Measurements from ENCODE around the gene PLA2G4A. TPM values are rescaled to one million over a fixed set of nuclear protein-coding genes. Genes with fewer than 3 reads are reported as not detected.

Gene PLA2G4A
- total and polyA plus RNA-seq, 12 donors, result 4.2 to 53.1 (median 14.9) TPM

DNA sequence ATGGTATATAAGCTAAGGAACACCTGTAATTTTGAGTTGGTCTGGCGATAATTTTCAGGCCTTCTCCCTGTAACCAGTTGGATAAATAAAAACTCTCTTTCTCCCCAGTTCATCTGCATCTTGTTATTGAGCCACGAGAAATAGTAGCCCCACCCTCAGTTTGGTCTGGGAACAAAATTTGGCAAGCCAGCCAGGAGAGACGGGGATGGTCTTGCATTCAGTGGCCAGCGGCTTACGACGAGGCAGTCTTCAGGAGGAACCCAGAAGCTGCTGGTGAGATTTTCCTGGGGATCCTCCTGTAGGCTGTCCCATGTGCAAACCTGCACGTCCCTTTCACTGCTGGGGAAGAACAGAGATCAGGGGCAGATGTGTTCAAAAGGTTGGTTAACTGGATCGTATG is 174.6 kb downstream of the PLA2G4A start:
- no peak overlapping the region for H3K4me3 ChIP-seq
- 87 to 88% (median 87%) methylated on average over 8 of the region's 8 CpGs for WGBS, 4 donors
- TF ChIP-seq, protein P1, sequence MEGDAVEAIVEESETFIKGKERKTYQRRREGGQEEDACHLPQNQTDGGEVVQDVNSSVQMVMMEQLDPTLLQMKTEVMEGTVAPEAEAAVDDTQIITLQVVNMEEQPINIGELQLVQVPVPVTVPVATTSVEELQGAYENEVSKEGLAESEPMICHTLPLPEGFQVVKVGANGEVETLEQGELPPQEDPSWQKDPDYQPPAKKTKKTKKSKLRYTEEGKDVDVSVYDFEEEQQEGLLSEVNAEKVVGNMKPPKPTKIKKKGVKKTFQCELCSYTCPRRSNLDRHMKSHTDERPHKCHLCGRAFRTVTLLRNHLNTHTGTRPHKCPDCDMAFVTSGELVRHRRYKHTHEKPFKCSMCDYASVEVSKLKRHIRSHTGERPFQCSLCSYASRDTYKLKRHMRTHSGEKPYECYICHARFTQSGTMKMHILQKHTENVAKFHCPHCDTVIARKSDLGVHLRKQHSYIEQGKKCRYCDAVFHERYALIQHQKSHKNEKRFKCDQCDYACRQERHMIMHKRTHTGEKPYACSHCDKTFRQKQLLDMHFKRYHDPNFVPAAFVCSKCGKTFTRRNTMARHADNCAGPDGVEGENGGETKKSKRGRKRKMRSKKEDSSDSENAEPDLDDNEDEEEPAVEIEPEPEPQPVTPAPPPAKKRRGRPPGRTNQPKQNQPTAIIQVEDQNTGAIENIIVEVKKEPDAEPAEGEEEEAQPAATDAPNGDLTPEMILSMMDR (IDR thresholded peaks at IDR 0.05), result no peak
- TF ChIP-seq POLR2A (IDR thresholded peaks at IDR 0.05), result no peak
- no peak overlapping the region for H3K27ac ChIP-seq
- no peak for DNase-seq
- intact Hi-C loops (cut with DNase I), result no loop called here
- no peaks in the 10 kb centered on the region for H3K36me3 ChIP-seq (replicated peaks in 1 of 2)
- no peaks in the 10 kb centered on the region for H3K27me3 ChIP-seq
- peaks cover 0 to 5% (median 3%) of the 10 kb centered on the region in 3 donors for H3K9me3 ChIP-seq (replicated peaks in 1 of 3)
- peaks cover 0 to 5% of the 10 kb centered on the region in 2 donors for H3K4me1 ChIP-seq (replicated peaks in 1 of 2)

DNA sequence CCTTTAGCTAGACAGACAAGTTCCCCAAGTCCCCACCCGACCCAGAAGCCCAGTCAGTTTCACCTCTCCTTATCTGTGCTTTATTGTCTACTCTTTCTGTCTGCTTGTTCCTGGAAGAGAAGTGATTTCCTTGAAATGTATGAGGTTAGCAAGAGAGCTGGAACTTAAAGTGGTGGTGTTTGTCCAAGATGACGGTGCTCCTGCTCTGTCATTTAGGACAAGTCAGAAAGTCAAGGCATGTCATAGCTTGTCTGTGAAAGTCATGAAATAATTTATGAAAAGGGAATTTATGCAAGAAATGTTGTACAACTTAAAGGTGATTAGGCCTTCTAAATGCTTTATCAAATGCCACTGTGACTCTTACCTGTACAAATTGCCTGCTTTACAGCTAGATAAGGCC is 178.1 kb downstream of the PLA2G4A start:
- WGBS, 4 donors, result 68 to 85% (median 81%) methylated on average over 2 of the region's 2 CpGs
- Histone ChIP-seq H3K36me3 (replicated peaks in 1 of 2) (no peaks in the 10 kb centered on the region), H3K4me1 (replicated peaks in 1 of 2) (no peaks in the 10 kb centered on the region), H3K4me3 (no peak overlapping the region), H3K27me3 (no peaks in the 10 kb centered on the region), H3K27ac (no peak overlapping the region), H3K9me3 (replicated peaks in 1 of 3) (peaks cover 0 to 6% (median 3%) of the 10 kb centered on the region in 3 donors)
- DNase-seq, result no peak
- intact Hi-C loops (cut with DNase I), result no loop called here
- TF ChIP-seq, protein P1 (IDR thresholded peaks at IDR 0.05), result no peak
- no peak for TF ChIP-seq POLR2A (IDR thresholded peaks at IDR 0.05)

DNA sequence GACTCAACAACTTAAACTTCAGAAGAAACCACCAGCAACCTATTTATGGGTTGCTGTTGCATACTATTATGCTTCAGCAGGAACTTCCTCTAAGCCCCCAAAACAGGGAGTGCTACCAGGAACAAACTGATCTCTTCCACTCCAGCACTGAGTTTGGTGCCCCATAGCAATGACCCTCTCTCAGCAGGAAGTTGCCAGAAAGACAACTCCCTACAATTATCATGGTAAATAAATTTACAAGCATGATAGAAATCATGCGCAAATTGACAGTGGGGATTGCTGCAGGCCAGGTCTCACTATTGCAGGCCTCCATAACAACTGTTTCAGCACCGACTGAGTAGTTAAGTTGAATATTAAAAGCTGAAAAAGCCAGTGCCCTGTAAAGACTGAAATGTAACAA is 180.6 kb downstream of the PLA2G4A start:
- H3K36me3 ChIP-seq (replicated peaks in 1 of 2), result no peaks in the 10 kb centered on the region
- H3K9me3 ChIP-seq (replicated peaks in 1 of 3), result peaks cover 0 to 6% (median 3%) of the 10 kb centered on the region in 3 donors
- H3K27ac ChIP-seq, result no peak overlapping the region
- no peaks in the 10 kb centered on the region for H3K27me3 ChIP-seq
- no peak overlapping the region for H3K4me3 ChIP-seq
- 63 to 84% (median 73%) methylated on average over 2 of the region's 2 CpGs for WGBS, 4 donors
- H3K4me1 ChIP-seq (replicated peaks in 1 of 2), result no peaks in the 10 kb centered on the region
- intact Hi-C loops (cut with DNase I), result no loop called here
- no peak for DNase-seq
- TF ChIP-seq, protein P1 (IDR thresholded peaks at IDR 0.05), result no peak
- TF ChIP-seq POLR2A (IDR thresholded peaks at IDR 0.05), result no peak

DNA sequence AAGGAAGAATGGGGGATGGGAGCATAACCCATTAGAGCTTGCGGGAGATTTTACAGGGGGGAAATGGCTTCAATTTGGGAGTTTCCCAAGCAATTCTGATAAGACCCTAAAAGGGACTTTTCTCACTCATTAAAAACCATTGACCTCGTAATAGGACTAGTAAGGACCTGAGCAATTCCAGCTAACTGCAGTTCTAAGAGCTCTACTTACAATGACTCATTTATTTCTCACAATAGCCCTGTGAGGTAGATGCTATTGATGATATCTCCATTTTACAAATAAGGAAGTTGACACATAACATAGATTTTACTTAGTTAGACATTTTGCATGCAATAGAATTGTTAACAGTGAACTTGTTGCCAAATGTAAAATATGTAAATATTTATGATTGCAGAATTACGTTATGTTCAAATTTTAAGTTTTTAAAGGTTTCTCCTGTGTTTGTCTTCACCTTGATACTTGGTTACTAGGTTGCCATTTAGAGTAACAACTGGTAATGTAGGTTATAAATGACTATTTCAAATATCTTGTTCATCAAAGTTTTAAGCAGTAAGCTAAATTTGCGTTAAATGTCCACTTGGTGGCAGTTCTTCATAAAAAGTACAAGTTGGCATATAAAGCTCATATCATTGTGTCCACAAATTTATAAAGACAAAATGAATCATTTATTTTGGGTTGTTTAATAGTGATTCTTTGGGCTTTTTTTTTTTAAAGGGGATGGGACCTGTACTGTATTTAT is 182.0 kb downstream of the PLA2G4A start:
- H3K36me3 ChIP-seq (replicated peaks in 1 of 2), result no peaks in the 10 kb centered on the region
- WGBS, 4 donors, result 78 to 87% (median 79%) methylated on average over 4 of the region's 4 CpGs

More for the DNA sequence above, 182.0 kb downstream of the PLA2G4A start:
- intact Hi-C loops (cut with DNase I), result no loop called here
- Histone ChIP-seq H3K27me3 (no peaks in the 10 kb centered on the region), H3K4me3 (no peak overlapping the region), H3K9me3 (replicated peaks in 1 of 3) (peaks cover 0 to 6% (median 3%) of the 10 kb centered on the region in 3 donors), H3K27ac (no peak overlapping the region), H3K4me1 (replicated peaks in 1 of 2) (no peaks in the 10 kb centered on the region)
- TF ChIP-seq POLR2A (IDR thresholded peaks at IDR 0.05), result no peak
- TF ChIP-seq, protein P1 (IDR thresholded peaks at IDR 0.05), result no peak
- DNase-seq, result no peak

All from adrenal gland (tissue), 12 donors.